ENCODE data around the gene CSNK1D. TPM values are rescaled to one million over a fixed set of nuclear protein-coding genes. Genes with fewer than 3 reads are reported as not detected.

Gene CSNK1D
- total and polyA plus RNA-seq, 2 experiments from 2014 or later, result 55.3 to 66.4 TPM

DNA sequence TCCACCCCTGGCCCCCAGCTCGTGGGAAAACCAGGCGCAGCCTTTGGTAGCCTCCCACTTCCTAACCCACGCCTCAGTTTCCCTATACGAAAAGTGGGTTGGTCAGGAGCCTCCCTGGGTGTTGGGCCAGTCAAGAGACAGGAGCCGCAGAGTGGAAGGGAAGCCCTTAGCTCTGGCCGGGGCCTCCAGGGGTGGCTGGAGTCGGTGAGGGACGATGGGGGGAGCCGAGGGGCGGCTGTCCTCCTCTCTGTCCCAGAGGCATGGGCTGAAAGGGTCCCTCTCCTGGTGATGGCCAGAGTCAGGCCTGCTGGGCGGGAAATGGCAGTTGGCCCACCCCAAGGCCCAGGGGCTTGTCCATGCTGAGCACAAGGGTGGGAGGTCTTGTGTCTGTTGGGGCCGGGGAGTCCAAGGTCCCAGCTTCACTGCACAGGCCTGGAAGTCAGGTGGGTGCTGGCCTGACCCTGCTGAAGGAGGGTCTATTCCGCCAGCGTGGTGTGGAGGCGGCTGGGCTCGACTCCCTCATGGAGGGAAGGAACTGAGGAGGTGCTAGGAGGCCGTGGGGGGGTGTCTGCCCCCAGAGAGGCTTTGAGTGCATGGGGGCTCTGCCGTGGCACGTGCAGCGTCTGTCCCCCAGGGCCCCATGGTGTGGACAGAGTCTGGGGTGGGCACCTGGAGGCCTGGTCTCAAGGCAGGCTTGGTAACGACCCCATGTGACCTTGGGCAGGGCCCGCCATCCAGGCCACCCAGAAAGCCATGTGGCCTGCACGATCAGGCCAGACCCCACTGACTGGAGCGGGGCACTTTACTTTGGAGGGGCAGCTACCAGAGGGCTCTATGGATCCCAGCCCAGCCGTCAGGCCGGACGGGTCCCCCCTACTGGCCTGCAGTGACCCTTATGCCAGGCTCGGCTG, 43.5 kb downstream of the CSNK1D start:
- Mint-ChIP-seq H3K4me1 (no peaks in the 10 kb centered on the region), H3K9me3 (no peaks in the 10 kb centered on the region), H3K27ac (no peak overlapping the region), H3K4me3 (peak overlapping the region; percentile 43; the same call in 2 of the 3 replicates), H3K27me3 (ENCODE audit: insufficient read depth, low read depth, poor library complexity) (peaks cover 36% of the 10 kb centered on the region), H3K36me3 (ENCODE audit: low read depth) (no peaks in the 10 kb centered on the region)
- no peaks in the 10 kb centered on the region for H3K79me2 ChIP-seq (replicated peaks; ENCODE audit: insufficient read depth)
- peak overlapping the region; percentile 90 for H3K4me2 ChIP-seq
- peaks cover 51% of the 10 kb centered on the region for H3K27me3 ChIP-seq (ENCODE audit: insufficient read depth)
- ATAC-seq (no peak), DNase-seq (ENCODE audit: low spot score) (no peak)
- no peak overlapping the region for H3K27ac ChIP-seq (ENCODE audit: low read depth)
- H4K20me1 ChIP-seq (replicated peaks; ENCODE audit: insufficient read depth), result no peaks in the 10 kb centered on the region; the same call in 1 of the 2 replicates
- no peaks in the 10 kb centered on the region for H3K36me3 ChIP-seq (ENCODE audit: insufficient read depth)
- peak overlapping the region; percentile 66; the same call in 1 of the 2 replicates for H3K4me3 ChIP-seq
- TF ChIP-seq, protein P1, sequence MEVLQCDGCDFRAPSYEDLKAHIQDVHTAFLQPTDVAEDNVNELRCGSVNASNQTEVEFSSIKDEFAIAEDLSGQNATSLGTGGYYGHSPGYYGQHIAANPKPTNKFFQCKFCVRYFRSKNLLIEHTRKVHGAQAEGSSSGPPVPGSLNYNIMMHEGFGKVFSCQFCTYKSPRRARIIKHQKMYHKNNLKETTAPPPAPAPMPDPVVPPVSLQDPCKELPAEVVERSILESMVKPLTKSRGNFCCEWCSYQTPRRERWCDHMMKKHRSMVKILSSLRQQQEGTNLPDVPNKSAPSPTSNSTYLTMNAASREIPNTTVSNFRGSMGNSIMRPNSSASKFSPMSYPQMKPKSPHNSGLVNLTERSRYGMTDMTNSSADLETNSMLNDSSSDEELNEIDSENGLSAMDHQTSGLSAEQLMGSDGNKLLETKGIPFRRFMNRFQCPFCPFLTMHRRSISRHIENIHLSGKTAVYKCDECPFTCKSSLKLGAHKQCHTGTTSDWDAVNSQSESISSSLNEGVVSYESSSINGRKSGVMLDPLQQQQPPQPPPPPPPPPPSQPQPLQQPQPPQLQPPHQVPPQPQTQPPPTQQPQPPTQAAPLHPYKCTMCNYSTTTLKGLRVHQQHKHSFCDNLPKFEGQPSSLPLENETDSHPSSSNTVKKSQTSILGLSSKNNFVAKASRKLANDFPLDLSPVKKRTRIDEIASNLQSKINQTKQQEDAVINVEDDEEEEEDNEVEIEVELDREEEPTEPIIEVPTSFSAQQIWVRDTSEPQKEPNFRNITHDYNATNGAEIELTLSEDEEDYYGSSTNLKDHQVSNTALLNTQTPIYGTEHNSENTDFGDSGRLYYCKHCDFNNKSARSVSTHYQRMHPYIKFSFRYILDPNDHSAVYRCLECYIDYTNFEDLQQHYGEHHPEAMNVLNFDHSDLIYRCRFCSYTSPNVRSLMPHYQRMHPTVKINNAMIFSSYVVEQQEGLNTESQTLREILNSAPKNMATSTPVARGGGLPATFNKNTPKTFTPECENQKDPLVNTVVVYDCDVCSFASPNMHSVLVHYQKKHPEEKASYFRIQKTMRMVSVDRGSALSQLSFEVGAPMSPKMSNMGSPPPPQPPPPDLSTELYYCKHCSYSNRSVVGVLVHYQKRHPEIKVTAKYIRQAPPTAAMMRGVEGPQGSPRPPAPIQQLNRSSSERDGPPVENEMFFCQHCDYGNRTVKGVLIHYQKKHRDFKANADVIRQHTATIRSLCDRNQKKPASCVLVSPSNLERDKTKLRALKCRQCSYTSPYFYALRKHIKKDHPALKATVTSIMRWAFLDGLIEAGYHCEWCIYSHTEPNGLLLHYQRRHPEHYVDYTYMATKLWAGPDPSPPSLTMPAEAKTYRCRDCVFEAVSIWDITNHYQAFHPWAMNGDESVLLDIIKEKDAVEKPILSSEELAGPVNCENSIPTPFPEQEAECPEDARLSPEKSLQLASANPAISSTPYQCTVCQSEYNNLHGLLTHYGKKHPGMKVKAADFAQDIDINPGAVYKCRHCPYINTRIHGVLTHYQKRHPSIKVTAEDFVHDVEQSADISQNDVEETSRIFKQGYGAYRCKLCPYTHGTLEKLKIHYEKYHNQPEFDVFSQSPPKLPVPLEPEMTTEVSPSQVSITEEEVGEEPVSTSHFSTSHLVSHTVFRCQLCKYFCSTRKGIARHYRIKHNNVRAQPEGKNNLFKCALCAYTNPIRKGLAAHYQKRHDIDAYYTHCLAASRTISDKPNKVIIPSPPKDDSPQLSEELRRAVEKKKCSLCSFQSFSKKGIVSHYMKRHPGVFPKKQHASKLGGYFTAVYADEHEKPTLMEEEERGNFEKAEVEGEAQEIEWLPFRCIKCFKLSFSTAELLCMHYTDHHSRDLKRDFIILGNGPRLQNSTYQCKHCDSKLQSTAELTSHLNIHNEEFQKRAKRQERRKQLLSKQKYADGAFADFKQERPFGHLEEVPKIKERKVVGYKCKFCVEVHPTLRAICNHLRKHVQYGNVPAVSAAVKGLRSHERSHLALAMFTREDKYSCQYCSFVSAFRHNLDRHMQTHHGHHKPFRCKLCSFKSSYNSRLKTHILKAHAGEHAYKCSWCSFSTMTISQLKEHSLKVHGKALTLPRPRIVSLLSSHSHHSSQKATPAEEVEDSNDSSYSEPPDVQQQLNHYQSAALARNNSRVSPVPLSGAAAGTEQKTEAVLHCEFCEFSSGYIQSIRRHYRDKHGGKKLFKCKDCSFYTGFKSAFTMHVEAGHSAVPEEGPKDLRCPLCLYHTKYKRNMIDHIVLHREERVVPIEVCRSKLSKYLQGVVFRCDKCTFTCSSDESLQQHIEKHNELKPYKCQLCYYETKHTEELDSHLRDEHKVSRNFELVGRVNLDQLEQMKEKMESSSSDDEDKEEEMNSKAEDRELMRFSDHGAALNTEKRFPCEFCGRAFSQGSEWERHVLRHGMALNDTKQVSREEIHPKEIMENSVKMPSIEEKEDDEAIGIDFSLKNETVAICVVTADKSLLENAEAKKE (CRISPR knock-in tag; IDR thresholded peaks at IDR 0.05), result no peak
- TF ChIP-seq ETS1 (IDR thresholded peaks at IDR 0.05) (no peak), ZNF331 (CRISPR knock-in tag; IDR thresholded peaks at IDR 0.05; ENCODE audit: low read depth) (no peak), POLR2AphosphoS5 (IDR thresholded peaks at IDR 0.05; ENCODE audit: low read depth) (no peak), NANOG (IDR thresholded peaks at IDR 0.05; ENCODE audit: borderline replicate concordance) (no peak), CTCF (conservative IDR thresholded peaks at IDR 0.05; ENCODE audit: low read depth in 2 of 2) (no peak), ZNF114 (CRISPR knock-in tag; IDR thresholded peaks at IDR 0.05) (no peak), CREB1 (CRISPR knock-in tag; IDR thresholded peaks at IDR 0.05; ENCODE audit: low read depth) (no peak), STAT1 (IDR thresholded peaks at IDR 0.05; ENCODE audit: unreplicated experiment) (no peak), EZH2 (IDR thresholded peaks at IDR 0.05; ENCODE audit: low read depth, unreplicated experiment) (no peak), JUNB (IDR thresholded peaks at IDR 0.05; ENCODE audit: unreplicated experiment) (no peak), EZH2phosphoT487 (IDR thresholded peaks at IDR 0.05; ENCODE audit: unreplicated experiment) (no peak)
- TF ChIP-seq, protein P2, sequence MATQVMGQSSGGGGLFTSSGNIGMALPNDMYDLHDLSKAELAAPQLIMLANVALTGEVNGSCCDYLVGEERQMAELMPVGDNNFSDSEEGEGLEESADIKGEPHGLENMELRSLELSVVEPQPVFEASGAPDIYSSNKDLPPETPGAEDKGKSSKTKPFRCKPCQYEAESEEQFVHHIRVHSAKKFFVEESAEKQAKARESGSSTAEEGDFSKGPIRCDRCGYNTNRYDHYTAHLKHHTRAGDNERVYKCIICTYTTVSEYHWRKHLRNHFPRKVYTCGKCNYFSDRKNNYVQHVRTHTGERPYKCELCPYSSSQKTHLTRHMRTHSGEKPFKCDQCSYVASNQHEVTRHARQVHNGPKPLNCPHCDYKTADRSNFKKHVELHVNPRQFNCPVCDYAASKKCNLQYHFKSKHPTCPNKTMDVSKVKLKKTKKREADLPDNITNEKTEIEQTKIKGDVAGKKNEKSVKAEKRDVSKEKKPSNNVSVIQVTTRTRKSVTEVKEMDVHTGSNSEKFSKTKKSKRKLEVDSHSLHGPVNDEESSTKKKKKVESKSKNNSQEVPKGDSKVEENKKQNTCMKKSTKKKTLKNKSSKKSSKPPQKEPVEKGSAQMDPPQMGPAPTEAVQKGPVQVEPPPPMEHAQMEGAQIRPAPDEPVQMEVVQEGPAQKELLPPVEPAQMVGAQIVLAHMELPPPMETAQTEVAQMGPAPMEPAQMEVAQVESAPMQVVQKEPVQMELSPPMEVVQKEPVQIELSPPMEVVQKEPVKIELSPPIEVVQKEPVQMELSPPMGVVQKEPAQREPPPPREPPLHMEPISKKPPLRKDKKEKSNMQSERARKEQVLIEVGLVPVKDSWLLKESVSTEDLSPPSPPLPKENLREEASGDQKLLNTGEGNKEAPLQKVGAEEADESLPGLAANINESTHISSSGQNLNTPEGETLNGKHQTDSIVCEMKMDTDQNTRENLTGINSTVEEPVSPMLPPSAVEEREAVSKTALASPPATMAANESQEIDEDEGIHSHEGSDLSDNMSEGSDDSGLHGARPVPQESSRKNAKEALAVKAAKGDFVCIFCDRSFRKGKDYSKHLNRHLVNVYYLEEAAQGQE (IDR thresholded peaks at IDR 0.05; ENCODE audit: unreplicated experiment), result no peak
- H3F3A ChIP-seq (replicated peaks; ENCODE audit: low read depth), result no peaks in the 10 kb centered on the region
- no peak overlapping the region for H2AFZ ChIP-seq
- H3K9me2 ChIP-seq (ENCODE audit: insufficient read depth), result no peaks in the 10 kb centered on the region
- H3K4me1 ChIP-seq (ENCODE audit: insufficient read depth), result no peaks in the 10 kb centered on the region
